ENCODE measurements around the gene IKBKE. TPM values are rescaled to one million over a fixed set of nuclear protein-coding genes. Genes with fewer than 3 reads are reported as not detected.

IKBKE gene
- polyA plus RNA-seq, 2 of the 4 experiments (the other 2 are of a cell fraction): 6.3 to 6.4 TPM

DNA sequence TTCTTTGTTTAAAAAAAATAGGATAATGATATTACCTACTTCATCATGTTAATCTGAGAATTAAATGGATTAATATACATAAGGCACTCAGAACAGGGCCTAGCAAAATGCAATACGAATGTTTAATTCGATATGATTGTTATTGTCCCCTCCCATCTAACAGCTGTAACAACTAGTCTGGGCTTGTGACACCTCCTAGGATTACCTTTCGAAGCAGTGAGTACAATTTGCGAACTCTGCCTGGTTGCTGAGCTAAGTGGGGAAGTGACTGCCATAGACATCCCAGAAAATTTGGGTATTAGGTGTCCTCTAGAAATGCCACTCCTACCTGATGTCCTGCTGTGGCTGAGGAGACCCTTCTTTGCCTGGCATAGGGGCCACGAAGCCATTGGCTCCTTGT is 40.1 kb downstream of the IKBKE start:
- ATAC-seq (no peak), FAIRE-seq (no peak), DNase-seq (ENCODE audit: low read depth in 1 of 2, low spot score in 1 of 2) (no peak)
- Histone ChIP-seq H3K27ac (no peak overlapping the region), H3K4me1 (peaks cover 18% of the 10 kb centered on the region), H3K4me3 (no peak overlapping the region), H3K4me2 (no peak overlapping the region), H3K9me3 (no peaks in the 10 kb centered on the region)
- CTCF ChIA-PET: no interaction called here
- WGBS (ENCODE audit: missing lambda C conversion rate): 74% methylated on average over 5 of the region's 5 CpGs
- TF ChIP-seq, protein P1, sequence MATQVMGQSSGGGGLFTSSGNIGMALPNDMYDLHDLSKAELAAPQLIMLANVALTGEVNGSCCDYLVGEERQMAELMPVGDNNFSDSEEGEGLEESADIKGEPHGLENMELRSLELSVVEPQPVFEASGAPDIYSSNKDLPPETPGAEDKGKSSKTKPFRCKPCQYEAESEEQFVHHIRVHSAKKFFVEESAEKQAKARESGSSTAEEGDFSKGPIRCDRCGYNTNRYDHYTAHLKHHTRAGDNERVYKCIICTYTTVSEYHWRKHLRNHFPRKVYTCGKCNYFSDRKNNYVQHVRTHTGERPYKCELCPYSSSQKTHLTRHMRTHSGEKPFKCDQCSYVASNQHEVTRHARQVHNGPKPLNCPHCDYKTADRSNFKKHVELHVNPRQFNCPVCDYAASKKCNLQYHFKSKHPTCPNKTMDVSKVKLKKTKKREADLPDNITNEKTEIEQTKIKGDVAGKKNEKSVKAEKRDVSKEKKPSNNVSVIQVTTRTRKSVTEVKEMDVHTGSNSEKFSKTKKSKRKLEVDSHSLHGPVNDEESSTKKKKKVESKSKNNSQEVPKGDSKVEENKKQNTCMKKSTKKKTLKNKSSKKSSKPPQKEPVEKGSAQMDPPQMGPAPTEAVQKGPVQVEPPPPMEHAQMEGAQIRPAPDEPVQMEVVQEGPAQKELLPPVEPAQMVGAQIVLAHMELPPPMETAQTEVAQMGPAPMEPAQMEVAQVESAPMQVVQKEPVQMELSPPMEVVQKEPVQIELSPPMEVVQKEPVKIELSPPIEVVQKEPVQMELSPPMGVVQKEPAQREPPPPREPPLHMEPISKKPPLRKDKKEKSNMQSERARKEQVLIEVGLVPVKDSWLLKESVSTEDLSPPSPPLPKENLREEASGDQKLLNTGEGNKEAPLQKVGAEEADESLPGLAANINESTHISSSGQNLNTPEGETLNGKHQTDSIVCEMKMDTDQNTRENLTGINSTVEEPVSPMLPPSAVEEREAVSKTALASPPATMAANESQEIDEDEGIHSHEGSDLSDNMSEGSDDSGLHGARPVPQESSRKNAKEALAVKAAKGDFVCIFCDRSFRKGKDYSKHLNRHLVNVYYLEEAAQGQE (IDR thresholded peaks at IDR 0.05): no peak
- TF ChIP-seq, protein P2, sequence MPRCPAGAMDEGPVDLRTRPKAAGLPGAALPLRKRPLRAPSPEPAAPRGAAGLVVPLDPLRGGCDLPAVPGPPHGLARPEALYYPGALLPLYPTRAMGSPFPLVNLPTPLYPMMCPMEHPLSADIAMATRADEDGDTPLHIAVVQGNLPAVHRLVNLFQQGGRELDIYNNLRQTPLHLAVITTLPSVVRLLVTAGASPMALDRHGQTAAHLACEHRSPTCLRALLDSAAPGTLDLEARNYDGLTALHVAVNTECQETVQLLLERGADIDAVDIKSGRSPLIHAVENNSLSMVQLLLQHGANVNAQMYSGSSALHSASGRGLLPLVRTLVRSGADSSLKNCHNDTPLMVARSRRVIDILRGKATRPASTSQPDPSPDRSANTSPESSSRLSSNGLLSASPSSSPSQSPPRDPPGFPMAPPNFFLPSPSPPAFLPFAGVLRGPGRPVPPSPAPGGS (IDR thresholded peaks at IDR 0.05): no peak
- TF ChIP-seq, protein P3, sequence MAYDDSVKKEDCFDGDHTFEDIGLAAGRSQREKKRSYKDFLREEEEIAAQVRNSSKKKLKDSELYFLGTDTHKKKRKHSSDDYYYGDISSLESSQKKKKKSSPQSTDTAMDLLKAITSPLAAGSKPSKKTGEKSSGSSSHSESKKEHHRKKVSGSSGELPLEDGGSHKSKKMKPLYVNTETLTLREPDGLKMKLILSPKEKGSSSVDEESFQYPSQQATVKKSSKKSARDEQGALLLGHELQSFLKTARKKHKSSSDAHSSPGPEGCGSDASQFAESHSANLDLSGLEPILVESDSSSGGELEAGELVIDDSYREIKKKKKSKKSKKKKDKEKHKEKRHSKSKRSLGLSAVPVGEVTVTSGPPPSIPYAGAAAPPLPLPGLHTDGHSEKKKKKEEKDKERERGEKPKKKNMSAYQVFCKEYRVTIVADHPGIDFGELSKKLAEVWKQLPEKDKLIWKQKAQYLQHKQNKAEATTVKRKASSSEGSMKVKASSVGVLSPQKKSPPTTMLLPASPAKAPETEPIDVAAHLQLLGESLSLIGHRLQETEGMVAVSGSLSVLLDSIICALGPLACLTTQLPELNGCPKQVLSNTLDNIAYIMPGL (CRISPR knock-in tag; IDR thresholded peaks at IDR 0.05; ENCODE audit: borderline replicate concordance): no peak
- POLR2A ChIA-PET: no interaction called here

DNA sequence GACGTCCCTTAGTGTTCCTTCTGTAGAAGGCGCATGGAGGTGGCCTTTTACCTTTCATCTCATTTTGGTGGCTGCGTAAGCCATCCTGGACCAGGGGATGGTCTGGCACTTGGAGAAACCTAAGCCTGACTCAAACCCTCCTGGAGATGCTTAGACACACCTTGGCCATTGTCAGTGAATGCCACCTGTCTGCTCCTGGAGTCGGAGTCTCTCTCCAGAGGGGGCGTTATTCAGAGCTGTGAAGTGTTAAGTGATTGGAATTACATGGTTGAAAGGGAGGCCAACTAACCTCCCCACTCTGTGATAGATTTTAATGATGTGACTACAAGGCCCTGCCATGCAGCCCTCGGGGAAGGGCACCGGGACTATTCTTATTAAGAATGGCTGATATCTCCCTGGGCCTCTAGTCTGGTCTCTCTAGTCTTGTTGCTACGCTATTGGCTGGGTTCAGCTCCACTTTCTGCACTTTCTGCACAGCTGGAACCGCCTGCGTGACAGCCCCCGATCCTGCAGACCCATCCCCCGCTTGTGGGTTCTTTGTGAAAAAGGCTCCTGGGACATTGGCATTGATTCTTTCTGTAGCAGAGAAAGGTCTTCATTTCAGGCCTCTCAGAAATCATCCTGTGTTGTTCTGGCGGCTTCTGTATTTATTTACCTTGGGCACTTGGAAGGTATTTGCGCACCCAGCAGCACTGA is 41.2 kb downstream of the IKBKE start:
- ATAC-seq (no peak), FAIRE-seq (no peak), DNase-seq (ENCODE audit: low read depth in 1 of 2, low spot score in 1 of 2) (no peak)
- Histone ChIP-seq H3K27ac (no peak overlapping the region), H3K4me1 (peaks cover 18% of the 10 kb centered on the region), H3K4me3 (no peak overlapping the region), H3K9me3 (no peaks in the 10 kb centered on the region), H3K4me2 (no peak overlapping the region)
- 85% methylated on average over 12 of the region's 14 CpGs for WGBS (ENCODE audit: missing lambda C conversion rate)
- POLR2A ChIA-PET: no interaction called here
- TF ChIP-seq, protein P4, sequence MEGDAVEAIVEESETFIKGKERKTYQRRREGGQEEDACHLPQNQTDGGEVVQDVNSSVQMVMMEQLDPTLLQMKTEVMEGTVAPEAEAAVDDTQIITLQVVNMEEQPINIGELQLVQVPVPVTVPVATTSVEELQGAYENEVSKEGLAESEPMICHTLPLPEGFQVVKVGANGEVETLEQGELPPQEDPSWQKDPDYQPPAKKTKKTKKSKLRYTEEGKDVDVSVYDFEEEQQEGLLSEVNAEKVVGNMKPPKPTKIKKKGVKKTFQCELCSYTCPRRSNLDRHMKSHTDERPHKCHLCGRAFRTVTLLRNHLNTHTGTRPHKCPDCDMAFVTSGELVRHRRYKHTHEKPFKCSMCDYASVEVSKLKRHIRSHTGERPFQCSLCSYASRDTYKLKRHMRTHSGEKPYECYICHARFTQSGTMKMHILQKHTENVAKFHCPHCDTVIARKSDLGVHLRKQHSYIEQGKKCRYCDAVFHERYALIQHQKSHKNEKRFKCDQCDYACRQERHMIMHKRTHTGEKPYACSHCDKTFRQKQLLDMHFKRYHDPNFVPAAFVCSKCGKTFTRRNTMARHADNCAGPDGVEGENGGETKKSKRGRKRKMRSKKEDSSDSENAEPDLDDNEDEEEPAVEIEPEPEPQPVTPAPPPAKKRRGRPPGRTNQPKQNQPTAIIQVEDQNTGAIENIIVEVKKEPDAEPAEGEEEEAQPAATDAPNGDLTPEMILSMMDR (IDR thresholded peaks at IDR 0.05): no peak
- TF ChIP-seq GATA3 (IDR thresholded peaks at IDR 0.05; ENCODE audit: borderline replicate concordance): no peak
- CTCF ChIA-PET: interaction anchor here (1.2 to 2.4 kb wide), 4 partner anchors 14 to 33 kb away, joined by 3 to 11 read pairs (median 6); no protein-coding TSS in a partner anchor

DNA sequence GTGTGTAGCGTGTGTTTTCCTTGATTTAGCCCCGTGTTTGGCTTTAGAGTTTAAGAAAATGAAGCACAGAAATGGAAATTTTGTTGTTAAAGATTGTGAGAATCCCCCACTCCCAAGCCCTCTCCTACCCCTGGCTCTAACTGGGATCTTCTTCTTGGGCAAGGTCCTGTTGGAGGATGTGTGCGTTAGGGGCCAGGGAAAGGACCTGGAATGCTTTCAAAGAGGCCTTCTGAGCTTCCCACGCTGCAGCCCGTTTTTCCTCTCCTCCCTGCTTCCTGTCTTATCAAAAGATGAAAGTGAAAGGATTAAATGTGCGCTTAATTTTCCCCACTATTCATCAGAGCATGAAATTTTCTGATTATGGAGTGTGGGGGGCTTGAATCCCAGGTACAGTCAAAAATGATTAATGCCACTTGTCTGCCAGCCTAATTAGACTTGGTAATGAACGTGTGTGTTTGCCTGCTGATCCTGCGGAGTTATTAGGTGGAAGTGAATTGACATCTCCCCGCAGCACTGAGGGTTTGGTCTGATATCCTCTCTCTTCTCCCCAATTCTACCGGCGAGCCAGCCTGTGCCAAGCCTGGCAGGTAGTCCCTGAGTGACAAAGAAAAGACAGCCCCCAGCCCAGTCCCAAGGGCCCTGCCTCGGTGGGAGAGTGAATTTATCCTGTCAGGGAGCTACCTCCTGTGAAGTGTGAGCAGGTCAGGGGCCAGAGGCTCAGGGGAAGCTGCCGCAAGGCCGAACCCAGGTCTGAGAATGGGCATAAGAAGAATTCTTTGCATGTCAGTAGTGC is 42.0 kb downstream of the IKBKE start:
- Histone ChIP-seq H3K4me2 (no peak overlapping the region; the same call in 2 of the 3 replicates), H3K4me1 (peaks cover 18% of the 10 kb centered on the region), H3K9me3 (no peaks in the 10 kb centered on the region), H3K27ac (no peak overlapping the region), H3K4me3 (no peak overlapping the region)
- CTCF ChIA-PET: interaction anchor here (0.9 to 2.4 kb wide), 5 partner anchors 8 to 33 kb away, joined by 3 to 11 read pairs (median 4); no protein-coding TSS in a partner anchor
- 77% methylated on average over 14 of the region's 14 CpGs for WGBS (ENCODE audit: missing lambda C conversion rate)
- no peak for ATAC-seq
- POLR2A ChIA-PET: no interaction called here
- no peak for FAIRE-seq
- DNase-seq (ENCODE audit: low read depth in 1 of 2, low spot score in 1 of 2): no peak
- TF ChIP-seq NPAS2 (CRISPR knock-in tag; IDR thresholded peaks at IDR 0.05; ENCODE audit: borderline replicate concordance) (no peak), HOXA7 (CRISPR knock-in tag; IDR thresholded peaks at IDR 0.05) (no peak), FOSL2 (IDR thresholded peaks at IDR 0.05) (no peak), FOSL2 (CRISPR knock-in tag; IDR thresholded peaks at IDR 0.05) (no peak), MAFK (IDR thresholded peaks at IDR 0.05; ENCODE audit: partially characterized antibody) (no peak), RNF2 (IDR thresholded peaks at IDR 0.05; ENCODE audit: borderline replicate concordance, low read depth) (no peak), CHD2 (IDR thresholded peaks at IDR 0.05; ENCODE audit: low read length, partially characterized antibody) (no peak), RARB (CRISPR knock-in tag; IDR thresholded peaks at IDR 0.05) (no peak), HEYL (CRISPR knock-in tag; IDR thresholded peaks at IDR 0.05) (no peak), PHF8 (IDR thresholded peaks at IDR 0.05; ENCODE audit: borderline replicate concordance, low read depth) (no peak), ZNF302 (CRISPR knock-in tag; IDR thresholded peaks at IDR 0.05) (no peak), KDM5A (IDR thresholded peaks at IDR 0.05) (no peak), MYC (IDR thresholded peaks at IDR 0.05; ENCODE audit: borderline replicate concordance, low read length) (no peak), CEBPB (IDR thresholded peaks at IDR 0.05) (no peak)
- TF ChIP-seq, protein P5, sequence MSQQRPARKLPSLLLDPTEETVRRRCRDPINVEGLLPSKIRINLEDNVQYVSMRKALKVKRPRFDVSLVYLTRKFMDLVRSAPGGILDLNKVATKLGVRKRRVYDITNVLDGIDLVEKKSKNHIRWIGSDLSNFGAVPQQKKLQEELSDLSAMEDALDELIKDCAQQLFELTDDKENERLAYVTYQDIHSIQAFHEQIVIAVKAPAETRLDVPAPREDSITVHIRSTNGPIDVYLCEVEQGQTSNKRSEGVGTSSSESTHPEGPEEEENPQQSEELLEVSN (IDR thresholded peaks at IDR 0.05; ENCODE audit: borderline replicate concordance, low read depth): no peak
